ENCODE results near the gene MTCH1. TPM values are rescaled to one million over a fixed set of nuclear protein-coding genes. Genes with fewer than 3 reads are reported as not detected.

The MTCH1 gene
- total and polyA plus RNA-seq, 9 of the 15 experiments (the other 6 are each of a cell fraction or from before 2014, with no cell fraction given) = 7.9 to 161 (median 118) TPM

GRCh38 chr6:36984581-36985416, 1.2 kb downstream of the MTCH1 start (continued):
- peak in 1 of 2 experiments; percentile 63; a peak in 1 of 4 replicates for TF ChIP-seq FOXA3 (CRISPR knock-in tag; conservative IDR thresholded peaks at IDR 0.05 in 1 of 2, IDR thresholded peaks at IDR 0.05 in 1 of 2)
- peak; percentile 62 for TF ChIP-seq CHD2 (IDR thresholded peaks at IDR 0.05; ENCODE audit: low read depth, low read length)
- no peak for TF ChIP-seq TCF3 (CRISPR knock-in tag; IDR thresholded peaks at IDR 0.05)
- TF ChIP-seq CREM (IDR thresholded peaks at IDR 0.05; ENCODE audit: low read depth) = peak; percentile 86
- no peak for TF ChIP-seq ZNF280B (CRISPR knock-in tag; IDR thresholded peaks at IDR 0.05)
- TF ChIP-seq STAT5A (IDR thresholded peaks at IDR 0.05; ENCODE audit: borderline replicate concordance, low read length) = no peak
- peak; percentile 74 for TF ChIP-seq LEF1 (IDR thresholded peaks at IDR 0.05)
- no peak for TF ChIP-seq ZBTB2 (IDR thresholded peaks at IDR 0.05)
- TF ChIP-seq ZNF384 (IDR thresholded peaks at IDR 0.05; ENCODE audit: low read depth, low read length) = no peak
- TF ChIP-seq SFPQ (IDR thresholded peaks at IDR 0.05; ENCODE audit: low read depth, low read length) = no peak
- TF ChIP-seq PRDM10 (IDR thresholded peaks at IDR 0.05; ENCODE audit: partially characterized antibody) = peak; percentile 43
- 0 out of 2 replicates have a peak, but pooled peaks have one; percentile 58 for TF ChIP-seq NBN (IDR thresholded peaks at IDR 0.05; ENCODE audit: low read depth)
- TF ChIP-seq STAT6 (CRISPR knock-in tag; IDR thresholded peaks at IDR 0.05) = no peak
- TF ChIP-seq ZNF134 (CRISPR knock-in tag; conservative IDR thresholded peaks at IDR 0.05) = no peak
- no peak for TF ChIP-seq KAT7 (CRISPR knock-in tag; IDR thresholded peaks at IDR 0.05; ENCODE audit: borderline replicate concordance)
